Measurements from ENCODE around the gene AQP1.

Gene AQP1

DNA sequence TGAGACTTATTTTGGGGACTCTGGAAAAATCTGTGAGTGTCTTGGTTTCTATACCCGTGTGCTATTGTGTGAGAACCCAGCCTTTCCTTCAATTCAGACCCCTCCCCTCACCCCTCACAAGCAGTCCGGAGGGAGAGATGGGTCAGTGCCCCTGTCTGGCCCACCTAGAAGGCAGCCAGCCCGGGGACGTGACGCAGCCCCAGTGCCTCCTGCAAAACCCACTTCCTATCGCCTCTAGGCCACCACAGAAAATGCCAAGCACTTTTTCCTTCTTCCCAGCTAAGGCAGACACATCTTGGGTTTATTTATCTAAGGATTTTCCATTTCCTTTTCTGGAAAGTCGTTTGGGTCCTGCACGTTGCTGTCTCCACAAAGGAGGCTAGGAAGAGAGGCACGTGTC is 11.6 kb upstream of the AQP1 start:
- no peak for FAIRE-seq
- DNase-seq (ENCODE audit: insufficient read length) = no peak
- no peak for TF ChIP-seq POLR2A (IDR thresholded peaks at IDR 0.05; ENCODE audit: low read depth, low read length)
- no peak for TF ChIP-seq POLR2AphosphoS5 (IDR thresholded peaks at IDR 0.05; ENCODE audit: low read depth, low read length)
- TF ChIP-seq TAF1 (IDR thresholded peaks at IDR 0.05; ENCODE audit: borderline replicate concordance, low read depth, low read length) = no peak

DNA sequence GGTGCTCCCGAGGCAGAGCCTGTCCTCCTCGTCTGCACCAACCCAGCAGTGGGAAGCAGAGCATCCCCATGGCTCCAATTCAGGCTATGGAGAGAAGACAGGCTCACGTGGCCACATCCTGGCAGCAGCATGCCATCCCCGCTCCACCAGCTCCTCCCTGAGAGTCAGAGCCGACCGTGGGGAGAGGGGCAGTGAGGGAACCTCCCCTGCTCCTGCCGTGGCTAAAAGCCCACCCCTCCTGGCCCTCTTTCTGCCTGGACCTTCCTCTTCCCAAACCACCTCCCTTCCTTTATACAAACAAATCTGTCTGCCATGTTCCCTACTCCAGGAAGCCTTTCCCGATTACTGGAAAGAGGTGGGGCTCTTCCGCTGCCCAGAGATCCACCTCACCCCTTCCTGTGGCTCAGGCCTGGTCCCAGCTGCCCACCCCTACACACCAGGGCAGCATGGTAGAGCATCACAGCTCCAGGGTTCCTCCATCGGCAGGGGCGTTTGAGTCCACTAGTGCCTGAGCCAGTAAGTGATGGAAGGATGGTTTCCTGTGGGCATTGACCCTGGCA is 10.8 kb upstream of the AQP1 start:
- DNase-seq (ENCODE audit: insufficient read length) = no peak
- no peak for TF ChIP-seq POLR2AphosphoS5 (IDR thresholded peaks at IDR 0.05; ENCODE audit: low read depth, low read length)
- TF ChIP-seq POLR2A (IDR thresholded peaks at IDR 0.05; ENCODE audit: low read depth, low read length) = no peak
- TF ChIP-seq TAF1 (IDR thresholded peaks at IDR 0.05; ENCODE audit: borderline replicate concordance, low read depth, low read length) = no peak
- FAIRE-seq = no peak

DNA sequence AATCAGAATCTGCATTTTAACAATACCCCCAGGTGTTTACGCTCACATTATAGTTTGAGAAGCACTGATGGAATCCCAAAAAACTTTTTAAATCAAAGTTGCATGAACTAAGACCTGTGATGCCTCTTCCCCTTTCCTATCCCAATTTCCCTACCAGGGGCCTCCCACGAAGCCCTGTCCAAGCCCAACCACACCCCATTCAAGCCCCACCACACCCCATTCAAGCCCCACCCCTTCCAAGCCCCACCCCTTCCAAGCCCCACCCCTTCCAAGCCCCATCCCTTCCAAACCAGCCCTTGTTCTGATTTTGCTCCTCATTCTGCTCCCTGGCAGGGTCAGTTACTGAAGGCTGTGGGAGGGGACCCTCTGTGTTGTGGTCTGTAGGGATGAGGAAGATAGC is 9.8 kb upstream of the AQP1 start:
- no peak for FAIRE-seq
- no peak for DNase-seq (ENCODE audit: insufficient read length)
- TF ChIP-seq POLR2AphosphoS5 (IDR thresholded peaks at IDR 0.05; ENCODE audit: low read depth, low read length) = no peak

DNA sequence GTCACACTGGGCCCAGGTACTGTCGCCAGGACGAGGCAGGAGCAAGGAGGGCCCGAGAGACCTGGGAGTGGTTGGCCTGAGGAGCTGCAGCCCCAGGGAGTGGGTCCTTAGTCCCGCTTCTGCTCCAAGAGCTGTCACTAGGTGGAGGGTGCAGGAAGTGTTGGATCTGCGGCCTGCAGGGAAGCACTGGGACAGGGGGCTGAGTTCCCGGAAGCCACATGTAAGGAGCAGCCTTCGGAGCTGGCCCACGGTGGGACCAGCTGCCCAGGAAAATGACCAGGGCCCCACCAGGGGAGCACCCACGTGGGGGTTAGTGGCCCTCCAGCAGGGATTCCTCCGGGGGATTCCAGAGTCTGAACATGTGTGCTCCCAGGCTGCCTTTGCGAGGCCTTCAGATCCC is 9.2 kb upstream of the AQP1 start:
- DNase-seq (ENCODE audit: insufficient read length) = no peak
- no peak for FAIRE-seq
- TF ChIP-seq TAF1 (IDR thresholded peaks at IDR 0.05; ENCODE audit: borderline replicate concordance, low read depth, low read length) = no peak
- TF ChIP-seq POLR2A (IDR thresholded peaks at IDR 0.05; ENCODE audit: low read depth, low read length) = no peak

DNA sequence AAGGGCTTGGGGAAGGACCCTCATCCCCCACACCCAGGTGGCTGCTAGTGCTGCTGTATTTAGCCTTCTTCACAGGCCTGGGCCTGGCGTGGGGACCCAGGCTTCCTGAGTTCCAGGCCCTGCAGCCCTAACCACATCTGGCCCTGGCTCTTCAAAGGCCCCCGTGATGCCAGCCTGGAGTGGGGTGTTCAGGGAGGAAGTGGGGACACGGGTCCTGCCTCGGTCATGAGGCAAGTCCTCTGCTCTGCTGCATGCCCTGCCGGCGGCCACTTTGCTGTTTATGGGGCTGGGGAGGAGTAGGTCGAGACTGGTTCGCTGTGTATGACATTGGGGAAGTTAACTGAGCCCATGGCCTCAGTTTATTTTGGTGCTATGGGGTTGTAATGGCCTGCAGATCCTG is 8.5 kb upstream of the AQP1 start:
- no peak for FAIRE-seq
- TF ChIP-seq POLR2AphosphoS5 (IDR thresholded peaks at IDR 0.05; ENCODE audit: low read depth, low read length) = no peak
- TF ChIP-seq POLR2A (IDR thresholded peaks at IDR 0.05; ENCODE audit: low read depth, low read length) = no peak
- no peak for TF ChIP-seq TAF1 (IDR thresholded peaks at IDR 0.05; ENCODE audit: borderline replicate concordance, low read depth, low read length)
- DNase-seq (ENCODE audit: insufficient read length) = no peak

DNA sequence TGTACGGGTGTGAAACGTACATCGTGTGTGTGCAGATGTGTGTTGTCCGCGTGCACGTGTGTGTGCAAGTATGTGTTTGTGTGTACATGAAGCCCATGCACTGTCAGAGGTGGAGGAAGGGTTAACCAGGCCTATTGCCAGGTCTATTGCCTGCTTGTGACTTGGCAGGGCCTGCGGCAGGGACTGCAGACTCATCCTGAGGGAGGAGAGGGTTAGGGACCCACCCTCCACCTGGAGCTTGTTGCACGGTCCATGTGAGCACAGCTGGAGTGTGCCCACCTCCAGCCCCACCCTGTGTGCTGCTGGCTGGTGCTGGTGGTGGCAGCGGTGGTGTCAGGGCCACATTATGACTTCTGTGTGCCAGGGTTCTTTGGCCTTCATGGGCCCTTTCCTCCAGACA is 7.1 kb upstream of the AQP1 start:
- no peak for FAIRE-seq
- TF ChIP-seq TAF1 (IDR thresholded peaks at IDR 0.05; ENCODE audit: borderline replicate concordance, low read depth, low read length) = no peak
- TF ChIP-seq POLR2AphosphoS5 (IDR thresholded peaks at IDR 0.05; ENCODE audit: low read depth, low read length) = no peak
- TF ChIP-seq POLR2A (IDR thresholded peaks at IDR 0.05; ENCODE audit: low read depth, low read length) = no peak
- DNase-seq (ENCODE audit: insufficient read length) = no peak

DNA sequence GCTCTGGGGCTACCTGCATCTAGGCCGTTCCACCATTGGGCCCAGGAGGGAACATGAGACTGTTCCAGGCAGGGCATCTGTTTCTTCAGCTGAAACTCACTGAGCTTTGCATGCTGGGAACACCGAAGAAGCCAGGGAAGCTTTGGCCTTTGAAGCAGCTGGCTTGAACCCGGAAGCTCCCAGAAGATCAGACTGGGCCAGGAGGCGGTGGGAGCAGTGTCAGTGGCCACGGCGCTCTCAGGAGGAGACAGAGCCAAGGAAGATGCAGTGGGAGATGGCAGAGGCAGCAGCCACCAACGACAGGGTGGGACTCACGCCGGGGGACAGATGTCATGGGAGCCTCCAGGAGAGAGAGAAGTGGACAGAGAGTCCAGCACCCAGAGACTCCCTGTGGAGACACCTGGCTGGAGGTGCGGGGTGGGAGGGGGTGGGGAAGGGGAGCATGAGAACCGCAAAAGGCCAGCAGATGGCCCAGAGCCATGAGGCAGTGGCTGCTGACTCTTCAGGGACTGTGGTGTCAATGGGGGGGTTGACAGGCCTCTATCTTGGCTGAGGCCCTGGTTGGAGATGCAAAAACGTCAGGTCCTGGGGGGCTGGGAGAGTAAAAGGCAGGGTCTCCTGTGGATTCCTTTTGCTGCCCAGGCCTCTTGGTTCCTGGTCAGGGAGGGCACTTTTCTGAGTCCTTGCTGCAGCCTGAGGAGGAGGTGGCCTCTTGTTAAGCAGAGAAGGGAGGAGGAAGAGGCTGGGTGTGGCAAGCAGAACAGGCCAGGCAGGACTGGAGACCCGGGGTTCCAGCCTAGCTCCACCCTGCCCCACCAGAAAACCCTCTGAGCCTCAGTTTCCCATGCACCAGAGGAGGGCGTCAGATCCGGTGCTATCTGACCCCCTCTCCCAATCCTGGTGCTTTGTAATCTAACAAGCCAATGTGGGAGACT is 6.3 kb upstream of the AQP1 start:
- no peak for TF ChIP-seq POLR2A (IDR thresholded peaks at IDR 0.05; ENCODE audit: low read depth, low read length)
- no peak for TF ChIP-seq POLR2AphosphoS5 (IDR thresholded peaks at IDR 0.05; ENCODE audit: low read depth, low read length)
- no peak for TF ChIP-seq TAF1 (IDR thresholded peaks at IDR 0.05; ENCODE audit: borderline replicate concordance, low read depth, low read length)
- FAIRE-seq (no peak), DNase-seq (ENCODE audit: insufficient read length) (no peak)

DNA sequence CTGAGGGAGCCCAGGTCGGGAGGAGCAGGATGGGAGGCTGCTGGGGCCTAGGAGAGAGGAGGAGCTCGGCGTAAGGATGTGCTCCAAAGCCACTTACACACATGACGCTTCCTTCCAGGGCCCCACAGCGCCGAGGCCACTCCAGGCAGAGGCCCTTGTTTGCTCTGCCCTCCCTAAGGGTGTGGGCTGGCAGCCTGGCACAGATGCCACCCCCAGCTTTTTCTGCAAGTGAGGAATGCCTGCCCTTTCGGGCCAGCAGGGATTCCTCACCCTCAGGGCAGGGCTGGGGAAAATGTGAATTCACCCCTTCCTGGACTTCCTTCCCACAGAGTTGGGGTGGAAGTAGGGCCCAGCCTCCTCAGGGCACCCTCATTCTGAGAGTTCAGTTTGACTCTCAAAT is 5.6 kb upstream of the AQP1 start:
- DNase-seq (ENCODE audit: insufficient read length) = no peak
- TF ChIP-seq POLR2AphosphoS5 (IDR thresholded peaks at IDR 0.05; ENCODE audit: low read depth, low read length) = no peak
- no peak for TF ChIP-seq TAF1 (IDR thresholded peaks at IDR 0.05; ENCODE audit: borderline replicate concordance, low read depth, low read length)
- no peak for TF ChIP-seq POLR2A (IDR thresholded peaks at IDR 0.05; ENCODE audit: low read depth, low read length)
- no peak for FAIRE-seq

DNA sequence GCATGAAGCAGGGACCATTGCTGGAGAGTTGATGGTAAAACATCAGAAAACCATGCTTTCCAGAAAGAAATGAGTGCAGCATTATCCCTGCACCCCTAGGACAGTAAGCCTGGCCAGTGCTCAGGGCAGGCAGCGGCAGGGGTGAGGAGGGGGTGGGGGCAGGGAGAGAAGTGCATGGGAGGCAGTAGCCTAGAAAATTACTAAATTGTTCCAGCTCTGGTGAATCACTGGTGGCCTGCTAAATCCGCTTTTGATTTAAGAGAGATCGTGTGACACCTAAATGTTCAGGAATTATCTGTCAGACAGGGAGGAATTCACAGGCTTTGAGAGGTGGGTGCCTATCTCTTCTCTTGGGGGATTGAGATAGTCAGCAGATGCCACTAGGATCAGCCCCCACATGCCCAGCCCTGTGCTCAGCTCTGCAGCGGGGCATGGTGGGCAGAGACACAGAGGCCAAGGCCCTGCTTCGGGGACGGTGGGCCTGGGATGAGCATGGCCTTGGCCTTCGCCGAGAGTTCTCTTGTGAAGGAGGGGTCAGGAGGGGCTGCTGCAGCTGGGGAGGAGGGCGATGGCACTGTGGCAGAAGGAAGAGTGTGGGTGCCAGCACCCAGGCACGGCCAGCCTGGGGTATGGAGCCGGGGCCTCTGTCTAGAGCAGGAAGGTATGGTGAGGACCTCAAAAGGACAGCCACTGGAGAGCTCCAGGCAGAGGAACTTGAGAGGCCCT is 5.0 kb upstream of the AQP1 start:
- DNase-seq (ENCODE audit: insufficient read length) (no peak), FAIRE-seq (no peak)
- no peak for TF ChIP-seq TAF1 (IDR thresholded peaks at IDR 0.05; ENCODE audit: borderline replicate concordance, low read depth, low read length)
- TF ChIP-seq POLR2AphosphoS5 (IDR thresholded peaks at IDR 0.05; ENCODE audit: low read depth, low read length) = no peak
- TF ChIP-seq POLR2A (IDR thresholded peaks at IDR 0.05; ENCODE audit: low read depth, low read length) = no peak

DNA sequence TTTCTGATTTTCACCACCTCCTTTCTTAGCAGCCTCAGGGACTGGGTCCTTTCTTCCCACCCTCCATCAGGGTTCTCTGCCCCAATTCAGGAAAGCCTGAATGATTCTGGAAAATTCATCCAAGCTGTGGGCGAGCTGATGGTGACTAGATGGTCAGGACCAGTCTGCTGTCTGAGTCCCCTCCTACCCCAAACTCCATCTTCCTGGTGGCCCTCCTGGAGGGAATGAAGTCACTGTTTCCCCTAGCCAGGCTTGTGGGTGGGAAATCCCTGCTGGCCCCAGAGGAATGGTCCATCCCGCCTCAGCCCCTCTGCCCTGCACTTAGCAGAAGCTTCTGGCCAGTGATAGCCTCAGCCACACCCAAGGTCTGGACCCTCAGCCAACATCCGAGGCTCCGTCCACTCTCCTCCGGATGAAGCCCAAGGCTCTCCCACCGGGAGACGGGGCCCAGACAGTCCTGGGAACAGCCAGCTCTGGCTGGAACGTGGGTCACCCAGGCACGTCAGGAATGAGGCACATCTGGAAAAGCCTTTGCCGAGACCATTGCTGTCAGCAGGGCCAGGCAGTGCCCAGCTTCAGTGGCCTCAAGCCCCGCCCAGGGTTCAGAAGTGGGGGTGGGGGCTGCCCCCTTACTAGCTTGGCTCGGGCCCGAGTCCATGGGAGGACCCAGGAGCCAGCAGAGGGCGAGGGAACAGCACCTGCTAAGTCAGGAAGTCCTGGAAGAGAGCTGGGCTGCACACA is 4.0 kb upstream of the AQP1 start:
- FAIRE-seq (no peak), DNase-seq (ENCODE audit: insufficient read length) (no peak)
- TF ChIP-seq POLR2A (IDR thresholded peaks at IDR 0.05; ENCODE audit: low read depth, low read length) (no peak), POLR2AphosphoS5 (IDR thresholded peaks at IDR 0.05; ENCODE audit: low read depth, low read length) (no peak), TAF1 (IDR thresholded peaks at IDR 0.05; ENCODE audit: borderline replicate concordance, low read depth, low read length) (no peak)

DNA sequence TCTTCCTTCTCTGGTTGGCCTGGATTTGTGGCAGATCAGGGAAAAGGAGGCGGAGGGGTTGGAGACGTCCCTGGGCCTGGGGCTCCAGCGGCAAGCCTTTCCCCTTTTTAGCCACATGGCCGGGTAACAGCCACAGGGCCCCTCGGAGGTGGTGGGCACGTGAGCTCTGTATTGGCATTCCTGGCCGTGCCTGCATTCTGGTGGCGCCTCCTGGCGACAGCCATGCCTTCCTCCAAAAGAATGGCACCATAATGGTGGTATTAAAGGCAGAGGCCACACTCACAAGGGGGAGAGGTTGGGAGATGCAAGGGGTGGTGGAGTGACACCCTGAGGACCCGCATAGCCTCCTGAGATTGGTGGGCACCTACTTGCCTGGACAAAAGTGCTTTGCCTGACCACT is 3.0 kb upstream of the AQP1 start:
- TF ChIP-seq POLR2AphosphoS5 (IDR thresholded peaks at IDR 0.05; ENCODE audit: low read depth, low read length) (no peak), TAF1 (IDR thresholded peaks at IDR 0.05; ENCODE audit: borderline replicate concordance, low read depth, low read length) (no peak), POLR2A (IDR thresholded peaks at IDR 0.05; ENCODE audit: low read depth, low read length) (no peak)
- FAIRE-seq (no peak), DNase-seq (ENCODE audit: insufficient read length) (no peak)

All from GM12892 (cell line).